ENCODE data around the gene MBOAT2.

MBOAT2 gene

GRCh38 chr2:8999797-9000196, 3.7 kb downstream of the MBOAT2 start:
- TF ChIP-seq POLR2A (IDR thresholded peaks at IDR 0.05; ENCODE audit: low read depth, low read length) (no peak), TAF1 (IDR thresholded peaks at IDR 0.05; ENCODE audit: borderline replicate concordance, low read depth, low read length) (no peak), POLR2AphosphoS5 (IDR thresholded peaks at IDR 0.05; ENCODE audit: low read depth, low read length) (no peak)
- FAIRE-seq: no peak
- no peak for DNase-seq (ENCODE audit: insufficient read length)

- FAIRE-seq (no peak), DNase-seq (ENCODE audit: insufficient read length) (no peak)
- no peak for TF ChIP-seq POLR2A (IDR thresholded peaks at IDR 0.05; ENCODE audit: low read depth, low read length)
- no peak for TF ChIP-seq TAF1 (IDR thresholded peaks at IDR 0.05; ENCODE audit: borderline replicate concordance, low read depth, low read length)
- no peak for TF ChIP-seq POLR2AphosphoS5 (IDR thresholded peaks at IDR 0.05; ENCODE audit: low read depth, low read length)
These were observed 4.4 kb downstream of the MBOAT2 start for GRCh38 chr2:8999102-8999446.

DNA sequence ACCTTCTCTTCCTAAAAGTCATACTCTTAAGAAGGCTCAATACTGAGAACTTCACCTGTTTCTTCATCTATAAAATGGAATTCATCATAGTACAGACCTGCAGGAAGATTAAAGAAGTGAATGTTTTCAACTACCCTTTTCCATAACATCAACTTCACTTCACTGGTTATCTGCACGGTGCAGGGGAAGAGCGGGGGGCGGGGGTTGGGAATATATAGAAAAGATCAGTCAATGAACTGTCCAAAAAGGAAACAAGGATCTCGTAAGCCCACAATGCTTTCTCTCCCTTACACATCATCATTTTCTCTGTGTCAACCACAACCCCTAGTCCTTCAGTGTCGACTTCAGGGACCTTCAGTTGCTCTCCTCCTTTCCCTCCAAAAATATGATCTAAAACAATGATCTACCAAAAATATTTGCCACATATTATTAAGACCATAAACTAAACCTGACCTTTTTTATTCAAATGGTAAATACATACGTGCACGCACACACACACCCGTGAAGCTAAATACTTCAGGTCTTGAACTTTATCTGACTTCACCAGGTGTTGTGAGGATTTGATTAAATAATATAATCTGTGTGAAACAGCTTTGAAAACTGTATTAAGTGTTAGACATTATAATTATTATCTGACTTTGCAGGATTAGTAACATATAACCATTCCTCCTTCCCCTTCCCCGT, 4.9 kb downstream of the MBOAT2 start:
- no peak for FAIRE-seq

DNA sequence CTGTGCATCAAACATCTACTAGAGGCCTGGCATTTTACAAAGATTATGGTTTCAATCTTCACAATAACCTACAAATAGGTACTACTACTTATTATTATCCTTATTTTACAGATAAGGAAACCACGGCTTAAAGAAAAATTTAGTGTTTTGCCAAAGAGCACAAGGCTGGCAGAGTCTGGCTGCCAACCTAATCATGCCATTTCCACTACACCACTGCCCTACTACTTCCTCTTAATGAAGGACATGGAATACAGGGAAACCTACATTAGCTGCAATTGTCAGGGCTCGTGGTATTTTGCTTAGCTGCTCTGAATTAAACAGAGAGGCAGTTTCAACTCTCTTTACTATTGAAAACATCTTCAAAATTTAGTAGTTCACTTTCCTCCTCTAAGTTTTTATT, 5.9 kb downstream of the MBOAT2 start:
- DNase-seq (ENCODE audit: insufficient read length): no peak
- no peak for TF ChIP-seq TAF1 (IDR thresholded peaks at IDR 0.05; ENCODE audit: borderline replicate concordance, low read depth, low read length)
- no peak for TF ChIP-seq POLR2A (IDR thresholded peaks at IDR 0.05; ENCODE audit: low read depth, low read length)
- no peak for TF ChIP-seq POLR2AphosphoS5 (IDR thresholded peaks at IDR 0.05; ENCODE audit: low read depth, low read length)
- no peak for FAIRE-seq

More for the DNA sequence above, 4.9 kb downstream of the MBOAT2 start:
- DNase-seq (ENCODE audit: insufficient read length): no peak
- no peak for TF ChIP-seq POLR2AphosphoS5 (IDR thresholded peaks at IDR 0.05; ENCODE audit: low read depth, low read length)
- no peak for TF ChIP-seq TAF1 (IDR thresholded peaks at IDR 0.05; ENCODE audit: borderline replicate concordance, low read depth, low read length)
- TF ChIP-seq POLR2A (IDR thresholded peaks at IDR 0.05; ENCODE audit: low read depth, low read length): no peak

DNA sequence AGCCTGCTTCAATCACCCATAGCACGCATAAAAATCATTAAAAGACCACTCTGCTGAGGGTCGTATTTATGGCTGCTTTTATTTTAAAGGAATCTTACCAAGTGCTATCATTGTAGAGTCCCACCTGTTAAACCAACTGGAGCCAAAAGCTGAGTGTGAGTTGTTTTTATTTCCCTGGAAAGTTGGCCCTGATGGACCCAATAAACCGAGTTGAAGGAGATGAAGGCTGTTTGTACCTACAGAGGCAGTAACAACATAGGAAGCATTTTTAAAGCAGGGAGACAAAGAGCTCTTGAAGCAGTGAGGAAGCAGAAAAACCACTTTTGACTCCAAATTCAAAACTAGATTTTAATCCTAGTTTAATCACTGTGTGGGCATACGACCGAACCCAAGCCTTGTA, 6.4 kb downstream of the MBOAT2 start:
- no peak for DNase-seq (ENCODE audit: insufficient read length)
- TF ChIP-seq TAF1 (IDR thresholded peaks at IDR 0.05; ENCODE audit: borderline replicate concordance, low read depth, low read length) (no peak), POLR2A (IDR thresholded peaks at IDR 0.05; ENCODE audit: low read depth, low read length) (no peak)
- FAIRE-seq: no peak

DNA sequence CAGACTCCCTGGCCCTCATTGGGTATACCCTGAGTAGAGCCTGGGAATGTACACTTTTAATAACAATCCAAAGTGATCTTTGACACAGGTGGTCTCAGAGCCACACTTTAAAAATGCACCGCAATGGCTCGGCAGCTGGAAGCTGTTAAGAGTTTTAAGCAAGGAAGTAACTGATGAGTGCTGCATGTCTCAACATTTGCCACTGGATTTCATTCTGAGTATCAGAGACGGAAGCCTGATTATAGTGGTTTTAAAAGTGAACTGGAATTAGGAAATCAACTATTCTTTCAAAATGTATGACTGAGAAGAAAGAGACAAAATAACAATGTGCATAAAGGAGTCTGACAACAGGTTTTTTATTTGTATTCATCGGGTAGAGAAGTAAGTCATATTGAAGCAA, 7.5 kb downstream of the MBOAT2 start:
- FAIRE-seq: no peak
- TF ChIP-seq POLR2A (IDR thresholded peaks at IDR 0.05; ENCODE audit: low read depth, low read length) (no peak), POLR2AphosphoS5 (IDR thresholded peaks at IDR 0.05; ENCODE audit: low read depth, low read length) (no peak), TAF1 (IDR thresholded peaks at IDR 0.05; ENCODE audit: borderline replicate concordance, low read depth, low read length) (no peak)
- DNase-seq (ENCODE audit: insufficient read length): no peak

GRCh38 chr2:8994386-8994785, 9.1 kb downstream of the MBOAT2 start:
- FAIRE-seq: no peak
- no peak for DNase-seq (ENCODE audit: insufficient read length)
- TF ChIP-seq POLR2A (IDR thresholded peaks at IDR 0.05; ENCODE audit: low read depth, low read length) (no peak), POLR2AphosphoS5 (IDR thresholded peaks at IDR 0.05; ENCODE audit: low read depth, low read length) (no peak), TAF1 (IDR thresholded peaks at IDR 0.05; ENCODE audit: borderline replicate concordance, low read depth, low read length) (no peak)

- DNase-seq (ENCODE audit: insufficient read length): no peak
- FAIRE-seq: no peak
- TF ChIP-seq POLR2AphosphoS5 (IDR thresholded peaks at IDR 0.05; ENCODE audit: low read depth, low read length) (no peak), POLR2A (IDR thresholded peaks at IDR 0.05; ENCODE audit: low read depth, low read length) (no peak), TAF1 (IDR thresholded peaks at IDR 0.05; ENCODE audit: borderline replicate concordance, low read depth, low read length) (no peak)
These were observed 9.6 kb downstream of the MBOAT2 start for GRCh38 chr2:8993902-8994278.

GRCh38 chr2:8993196-8993901, 10.1 kb downstream of the MBOAT2 start:
- FAIRE-seq (no peak), DNase-seq (ENCODE audit: insufficient read length) (no peak)
- TF ChIP-seq POLR2AphosphoS5 (IDR thresholded peaks at IDR 0.05; ENCODE audit: low read depth, low read length): no peak
- TF ChIP-seq TAF1 (IDR thresholded peaks at IDR 0.05; ENCODE audit: borderline replicate concordance, low read depth, low read length): no peak
- no peak for TF ChIP-seq POLR2A (IDR thresholded peaks at IDR 0.05; ENCODE audit: low read depth, low read length)

DNA sequence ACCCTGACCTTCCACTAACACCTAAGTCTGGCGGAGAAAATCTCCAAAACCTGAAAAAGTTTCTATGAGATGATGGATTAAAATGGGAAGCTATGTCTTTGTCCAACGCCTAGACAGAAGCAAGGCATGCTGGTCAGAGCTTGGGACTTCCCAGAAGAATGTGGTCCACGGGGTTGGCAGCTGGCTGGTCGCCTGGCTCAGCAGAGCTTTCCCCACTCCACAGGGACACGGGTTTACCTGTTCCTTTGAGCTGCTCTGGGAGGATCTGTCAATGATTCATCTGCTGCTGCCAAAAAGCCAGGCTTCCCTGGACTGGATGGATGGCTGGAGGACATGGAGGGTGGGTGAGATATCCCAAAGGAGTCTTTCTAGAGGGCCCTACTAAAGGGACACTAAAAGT, 10.8 kb downstream of the MBOAT2 start:
- DNase-seq (ENCODE audit: insufficient read length) (no peak), FAIRE-seq (no peak)
- TF ChIP-seq POLR2A (IDR thresholded peaks at IDR 0.05; ENCODE audit: low read depth, low read length) (no peak), POLR2AphosphoS5 (IDR thresholded peaks at IDR 0.05; ENCODE audit: low read depth, low read length) (no peak), TAF1 (IDR thresholded peaks at IDR 0.05; ENCODE audit: borderline replicate concordance, low read depth, low read length) (no peak)

DNA sequence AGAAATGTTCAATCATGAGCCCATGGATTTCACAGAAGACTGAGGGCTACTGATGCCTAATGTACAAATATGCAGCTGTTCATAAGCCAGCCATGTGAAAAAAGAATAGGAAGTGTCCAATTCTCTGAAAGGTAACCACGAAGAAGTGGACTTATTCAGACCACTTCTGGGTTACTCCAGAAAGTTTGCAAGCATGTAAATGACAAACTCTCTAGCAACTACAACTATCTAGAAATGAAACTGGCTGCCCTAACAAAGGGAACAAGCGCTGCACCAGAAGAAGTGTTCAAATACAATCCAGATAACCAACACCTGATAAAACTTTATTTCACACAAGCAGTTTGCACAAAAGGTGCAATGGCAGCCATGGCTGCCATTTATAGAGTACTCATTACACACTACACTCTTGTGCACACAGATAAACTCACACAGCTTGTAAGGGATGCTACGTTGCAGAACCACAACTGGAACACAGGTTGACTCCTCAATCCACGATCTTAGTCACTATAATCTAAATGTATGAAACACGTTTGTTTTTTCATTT, 13.9 kb downstream of the MBOAT2 start:
- DNase-seq (ENCODE audit: insufficient read length): no peak
- no peak for FAIRE-seq
- no peak for TF ChIP-seq POLR2AphosphoS5 (IDR thresholded peaks at IDR 0.05; ENCODE audit: low read depth, low read length)
- no peak for TF ChIP-seq TAF1 (IDR thresholded peaks at IDR 0.05; ENCODE audit: borderline replicate concordance, low read depth, low read length)
- no peak for TF ChIP-seq POLR2A (IDR thresholded peaks at IDR 0.05; ENCODE audit: low read depth, low read length)

- FAIRE-seq: no peak
- TF ChIP-seq POLR2AphosphoS5 (IDR thresholded peaks at IDR 0.05; ENCODE audit: low read depth, low read length) (no peak), POLR2A (IDR thresholded peaks at IDR 0.05; ENCODE audit: low read depth, low read length) (no peak), TAF1 (IDR thresholded peaks at IDR 0.05; ENCODE audit: borderline replicate concordance, low read depth, low read length) (no peak)
- DNase-seq (ENCODE audit: insufficient read length): no peak
These were observed 16.1 kb downstream of the MBOAT2 start for GRCh38 chr2:8987410-8987809.
